ENCODE measurements around the gene TLCD3B.

Gene TLCD3B

GRCh38 chr16:30030841-30031413, at the start of gene TLCD3B:
Gene TLCD3B, minus strand, starts transcription at chr16:30031271. Its CDS starts 744 bp downstream, at chr16:30030527.
- no peak for FAIRE-seq

DNA sequence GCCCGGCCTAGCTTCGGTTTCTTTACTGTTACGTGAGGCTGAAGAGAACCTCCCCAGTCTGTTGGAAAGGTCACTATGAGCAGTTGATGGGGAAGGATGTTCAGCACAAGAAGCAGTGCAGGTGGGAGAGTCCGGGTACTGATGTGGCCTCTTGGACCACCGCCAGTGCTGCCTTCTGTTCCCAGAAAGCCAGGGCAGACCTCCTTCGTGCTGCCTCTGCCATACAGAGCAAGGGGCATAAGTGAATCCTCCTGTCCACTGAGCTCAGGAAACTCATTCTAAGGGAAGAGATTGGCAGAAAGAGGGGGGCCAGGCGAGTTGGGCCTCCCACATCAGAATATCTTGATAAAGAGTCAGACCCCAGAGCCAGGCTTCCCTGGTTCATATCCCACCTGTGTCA, 48.4 kb upstream of the TLCD3B start:
- FAIRE-seq: no peak

GRCh38 chr16:30078744-30079143, 47.7 kb upstream of the TLCD3B start:
- FAIRE-seq: no peak

- no peak for FAIRE-seq
These were observed 46.6 kb upstream of the TLCD3B start for GRCh38 chr16:30077656-30078055.

DNA sequence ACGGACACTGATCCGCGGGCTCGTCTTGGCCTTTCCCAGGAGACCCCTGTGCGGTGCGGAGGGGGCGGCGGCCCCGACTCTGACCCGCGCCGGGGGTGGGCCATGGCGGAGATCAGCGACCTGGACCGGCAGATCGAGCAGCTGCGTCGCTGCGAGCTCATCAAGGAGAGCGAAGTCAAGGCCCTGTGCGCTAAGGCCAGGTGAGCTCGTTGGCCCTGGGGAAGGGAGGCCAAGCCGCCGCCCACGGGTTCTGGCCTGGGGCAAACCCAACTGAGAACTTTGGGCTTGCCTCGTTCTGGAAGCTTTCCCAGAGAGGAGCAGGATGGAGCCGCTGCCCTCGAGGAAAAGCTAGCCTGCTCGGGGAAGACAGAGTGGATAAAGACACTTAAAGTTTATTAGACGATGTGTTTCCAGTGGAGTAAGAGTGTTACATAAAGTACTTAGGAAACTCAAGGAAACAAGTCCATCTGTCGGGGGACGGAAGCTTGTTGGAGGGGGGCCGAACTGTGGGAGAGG, 45.3 kb upstream of the TLCD3B start:
- FAIRE-seq: no peak

DNA sequence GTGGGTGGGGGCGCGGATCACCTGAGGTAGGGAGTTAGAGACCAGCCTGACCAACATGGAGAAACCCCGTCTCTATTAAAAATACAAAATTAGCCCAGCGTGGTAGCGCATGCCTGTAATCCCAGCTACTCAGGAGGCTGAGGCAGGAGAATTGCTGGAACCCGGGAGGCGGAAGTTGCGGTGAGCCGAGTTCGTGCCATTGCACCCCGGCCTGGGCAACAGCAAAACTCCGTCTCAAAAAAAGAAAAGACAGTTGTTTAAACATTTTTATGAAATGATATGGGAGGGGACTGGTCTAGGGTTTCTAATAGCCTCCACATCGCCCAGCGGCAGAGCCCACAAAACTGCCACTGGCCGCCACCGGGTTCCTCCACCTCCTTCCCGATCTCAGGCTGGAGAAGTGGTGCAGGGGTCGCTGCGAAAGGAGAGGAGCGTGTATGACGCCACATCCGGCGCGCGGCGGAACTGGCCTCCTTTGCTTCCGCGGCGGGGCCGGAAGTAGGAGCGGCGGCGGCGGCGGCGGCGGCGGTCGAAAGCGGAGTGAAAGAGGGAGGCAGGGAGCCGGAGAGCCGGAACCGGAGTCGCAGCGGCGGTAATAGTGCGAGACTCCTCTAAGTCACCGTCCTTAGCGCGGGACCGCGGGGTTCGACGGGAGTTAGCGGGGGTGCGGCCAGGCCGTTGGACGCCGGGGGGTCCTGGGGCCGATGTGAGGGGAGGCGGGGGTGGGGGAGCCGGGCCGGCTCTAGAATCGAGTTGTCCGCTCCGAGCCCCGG, 44.6 kb upstream of the TLCD3B start, which contains the start of gene PPP4C:
PPP4C (plus strand) TSS at position 492 of the 773 bp plus-strand sequence. CDS start 384 bp downstream, outside the sequence.
- no peak for FAIRE-seq

DNA sequence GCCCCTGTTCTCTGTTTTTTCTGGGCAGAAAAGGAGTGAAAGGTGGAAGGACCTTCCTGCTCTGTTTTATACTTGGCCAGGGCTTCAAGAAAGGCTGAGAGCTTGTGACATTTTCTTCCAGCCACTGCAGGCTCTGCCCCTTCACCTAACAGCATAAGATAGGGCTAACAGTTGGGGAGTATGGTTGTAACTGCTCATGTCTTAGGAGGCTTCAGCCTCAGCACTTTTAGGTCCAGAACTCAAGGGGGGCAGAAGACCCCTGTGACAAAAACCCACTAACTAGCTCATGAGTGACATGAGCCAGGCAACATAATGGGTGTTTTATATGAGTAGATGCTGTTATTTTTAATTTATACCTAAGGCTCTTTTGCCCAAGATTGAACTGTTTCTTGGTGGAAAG, 39.4 kb upstream of the TLCD3B start:
- FAIRE-seq: no peak

DNA sequence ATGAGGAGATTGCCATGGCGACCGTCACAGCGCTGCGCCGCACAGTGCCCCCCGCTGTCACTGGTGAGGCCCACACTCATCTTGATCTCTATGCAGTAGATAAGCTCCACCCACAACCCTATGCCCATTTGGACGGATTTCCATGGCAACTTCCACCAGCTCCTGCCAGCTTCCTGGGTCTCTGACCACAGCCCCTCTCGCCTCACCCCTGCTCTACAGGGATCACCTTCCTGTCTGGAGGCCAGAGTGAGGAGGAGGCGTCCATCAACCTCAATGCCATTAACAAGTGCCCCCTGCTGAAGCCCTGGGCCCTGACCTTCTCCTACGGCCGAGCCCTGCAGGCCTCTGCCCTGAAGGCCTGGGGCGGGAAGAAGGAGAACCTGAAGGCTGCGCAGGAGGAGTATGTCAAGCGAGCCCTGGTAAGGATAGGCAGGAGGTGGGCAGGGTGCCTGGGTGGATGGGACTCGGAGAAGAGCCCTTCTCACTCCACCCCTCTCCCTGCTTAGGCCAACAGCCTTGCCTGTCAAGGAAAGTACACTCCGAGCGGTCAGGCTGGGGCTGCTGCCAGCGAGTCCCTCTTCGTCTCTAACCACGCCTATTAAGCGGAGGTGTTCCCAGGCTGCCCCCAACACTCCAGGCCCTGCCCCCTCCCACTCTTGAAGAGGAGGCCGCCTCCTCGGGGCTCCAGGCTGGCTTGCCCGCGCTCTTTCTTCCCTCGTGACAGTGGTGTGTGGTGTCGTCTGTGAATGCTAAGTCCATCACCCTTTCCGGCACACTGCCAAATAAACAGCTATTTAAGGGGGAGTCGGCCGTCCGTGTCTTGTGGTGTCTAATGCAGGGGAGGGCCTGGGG, 38.8 kb upstream of the TLCD3B start:
- FAIRE-seq: no peak

GRCh38 chr16:30068750-30069610, 37.9 kb upstream of the TLCD3B start:
- no peak for FAIRE-seq

GRCh38 chr16:30068333-30068732, 37.3 kb upstream of the TLCD3B start:
- FAIRE-seq: no peak

GRCh38 chr16:30067584-30067916, 36.5 kb upstream of the TLCD3B start:
- no peak for FAIRE-seq

- FAIRE-seq: no peak
These were observed 35.9 kb upstream of the TLCD3B start for GRCh38 chr16:30066761-30067583.

- FAIRE-seq: no peak
These were observed 35.1 kb upstream of the TLCD3B start for GRCh38 chr16:30065943-30066760.

GRCh38 chr16:30065102-30065942, 34.3 kb upstream of the TLCD3B start, which contains the start of gene ALDOA:
Gene ALDOA, plus strand, starts transcription at chr16:30065760. Its CDS starts 1,138 bp downstream, at chr16:30066898.
- peak; percentile 80 for FAIRE-seq

DNA sequence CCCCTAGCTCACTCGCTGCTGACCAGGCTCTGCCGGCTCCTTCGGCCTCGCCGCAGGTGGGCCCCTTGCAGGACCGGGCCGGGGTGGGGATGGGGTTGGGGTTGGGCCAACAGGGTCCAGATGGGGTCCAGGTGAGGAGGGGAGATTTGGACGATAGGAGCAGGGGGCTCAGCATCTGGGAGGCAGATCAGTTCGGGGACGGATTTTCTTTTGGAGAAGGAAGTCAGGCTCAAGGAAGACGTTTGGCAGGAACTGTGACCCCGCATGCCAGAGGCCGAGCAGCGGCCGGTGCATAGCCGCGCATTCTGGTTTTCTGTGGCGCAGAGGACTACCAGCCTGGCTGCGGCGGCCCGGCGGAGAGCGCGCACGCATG, 33.6 kb upstream of the TLCD3B start:
- FAIRE-seq: no peak

GRCh38 chr16:30063893-30064728, 33.0 kb upstream of the TLCD3B start:
- FAIRE-seq: no peak

DNA sequence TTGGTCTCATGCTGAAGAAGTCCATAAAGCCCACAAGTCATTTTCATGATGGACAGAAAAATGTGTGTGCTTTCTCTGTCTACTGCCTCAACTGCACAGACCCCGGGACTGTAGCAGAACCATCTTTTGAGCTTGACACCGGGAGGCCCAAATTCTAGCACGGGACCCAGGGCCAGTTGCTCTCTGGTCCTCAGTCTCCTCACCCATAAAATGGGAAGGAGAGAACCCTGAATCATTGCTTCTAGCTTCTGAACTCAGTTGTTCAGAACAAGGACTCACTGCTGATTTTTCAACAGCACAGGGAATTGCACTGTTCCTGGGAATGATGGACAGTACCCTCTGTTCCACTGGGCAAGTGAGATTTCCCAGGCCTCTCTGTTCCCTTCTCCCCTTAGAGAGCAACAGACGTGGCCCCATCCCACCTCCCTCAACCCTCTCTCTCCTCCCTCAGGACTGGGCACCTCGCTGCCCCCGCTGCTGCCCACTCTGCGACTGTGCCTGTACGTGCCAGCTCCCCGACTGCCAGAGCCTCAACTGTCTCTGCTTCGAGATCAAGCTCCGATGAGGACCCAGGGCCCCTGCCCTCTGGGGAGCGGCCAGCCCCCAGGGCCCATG, 32.3 kb upstream of the TLCD3B start:
- FAIRE-seq: no peak

Measured in A204.1 (cell line).